PC-9 (cell line): ENCODE results near the gene ADAMTS3. TPM values are rescaled to one million over a fixed set of nuclear protein-coding genes. Genes with fewer than 3 reads are reported as not detected.

Experiments
- BruUV-seq: library from RNA; stranded (reverse); fragments of 400-500 nt; replicated peaks from 2 replicates; lab custom pipeline; 2021; lab: Mats Ljungman, UMichigan
- CTCF ChIA-PET: fragments of 300-600 bp; sonication (Branson Sonifier 250); formaldehyde crosslinking; loops from one replicate; lab custom pipeline; 2022; ENCODE audit warnings: antibody characterized with exemption; lab: Charles Lee
- POLR2A ChIA-PET: fragments of 300-600 bp; sonication (Branson Sonifier 250); formaldehyde crosslinking; loops from one replicate; lab custom pipeline; 2022; ENCODE audit warnings: antibody characterized with exemption; ENCODE audit not compliant: unreplicated experiment; lab: Charles Lee
- DNase-seq, 2 experiments: peaks; one replicate each; pipeline versions ENCODE4 v3.0.0 to v3.0.0-alpha.2; 2015 to 2022; ENCODE audit warnings: mixed read lengths in 1 of 2
- H2AFZ ChIP-seq: fragments of 200-600 bp; sonication (generic); 2 replicates; pipeline ENCODE4 v1.8.1; 2017; ENCODE audit warnings: antibody characterized with exemption
- H3F3A ChIP-seq: fragments of 200-600 bp; sonication (generic); 2 replicates; pipeline ENCODE4 v1.8.1; 2017; ENCODE audit warnings: antibody characterized with exemption, mild to moderate bottlenecking, low read depth; ENCODE audit not compliant: insufficient read depth
- H3K27ac ChIP-seq: fragments of 200-600 bp; sonication (generic); 2 replicates; pipeline ENCODE4 v1.6.1; 2016; ENCODE audit warnings: mixed run types
- H3K27me3 ChIP-seq: fragments of 200-600 bp; sonication (generic); 2 replicates; pipeline ENCODE4 v1.6.1; 2016; ENCODE audit warnings: low read depth, mixed run types; ENCODE audit not compliant: insufficient read depth
- H3K36me3 ChIP-seq: fragments of 200-600 bp; sonication (generic); 2 replicates; pipeline ENCODE4 v1.6.1; 2016; ENCODE audit warnings: low read depth, mixed run types
- H3K4me1 ChIP-seq: fragments of 200-600 bp; sonication (generic); replicated peaks from 2 replicates; pipeline ENCODE4 v1.6.1; 2016; ENCODE audit warnings: mixed run types; ENCODE audit not compliant: insufficient read depth
- H3K4me2 ChIP-seq: fragments of 200-600 bp; sonication (generic); 2 replicates; pipeline ENCODE4 v1.6.1; 2017; ENCODE audit warnings: mixed run types
- H3K4me3 ChIP-seq: fragments of 200-600 bp; sonication (generic); 2 replicates; pipeline ENCODE4 v1.6.1; 2016; ENCODE audit warnings: mixed run types
- H3K79me2 ChIP-seq: fragments of 200-600 bp; sonication (generic); 2 replicates; pipeline ENCODE4 v1.6.1; 2017; ENCODE audit warnings: low read depth, mixed run types
- H3K9me2 ChIP-seq: fragments of 200-600 bp; sonication (generic); 2 replicates; pipeline ENCODE4 v1.8.1; 2017; ENCODE audit warnings: mild to moderate bottlenecking; ENCODE audit not compliant: insufficient read depth
- H3K9me3 ChIP-seq: fragments of 200-600 bp; sonication (generic); 2 replicates; pipeline ENCODE4 v1.8.1; 2016; ENCODE audit warnings: low read depth; ENCODE audit not compliant: insufficient read depth
- H4K20me1 ChIP-seq: fragments of 200-600 bp; sonication (generic); 2 replicates; pipeline ENCODE4 v1.8.1; 2017; ENCODE audit not compliant: insufficient read depth
- EZH2 ChIP-seq: fragments of 200-600 bp; sonication (generic); IDR thresholded peaks from 2 replicates; pipeline ENCODE4 v1.8.0; 2017; ENCODE audit warnings: antibody characterized with exemption, low read depth
- intact Hi-C: fragments of 100-400 bp; cut with micrococcal nuclease; formaldehyde crosslinking; loops from one replicate; pipeline ENCODE4 v1.10.0; 2022; ENCODE audit not compliant: unreplicated experiment
- total RNA-seq: library from RNA; stranded (reverse); gene quantifications from 2 replicates; pipeline ENCODE4 v1.2.3, GENCODE V29; 2021
- TF ChIP-seq, protein P1 (sequence below): fragments of 200-600 bp; sonication (generic); conservative IDR thresholded peaks from 2 replicates; pipeline ENCODE4 v1.6.1; 2017; ENCODE audit warnings: mixed run types, antibody characterized with exemption, mild to moderate bottlenecking, moderate library complexity

ADAMTS3 gene
- total RNA-seq, 1 experiment from 2014 or later, result 0.76 TPM

- intact Hi-C loops, result loop anchor here (1.0 to 5.0 kb wide), 2 partner anchors 143 to 172 kb away; no protein-coding TSS in a partner anchor
- H3F3A ChIP-seq, result no peaks in the 10 kb centered on the region
- H3K36me3 ChIP-seq, result no peaks in the 10 kb centered on the region
- H4K20me1 ChIP-seq, result no peaks in the 10 kb centered on the region
- no peak overlapping the region for H2AFZ ChIP-seq
- no TSS peak for BruUV-seq
- no peak overlapping the region for H3K27ac ChIP-seq
- no peak for TF ChIP-seq EZH2
- TF ChIP-seq, protein P1, sequence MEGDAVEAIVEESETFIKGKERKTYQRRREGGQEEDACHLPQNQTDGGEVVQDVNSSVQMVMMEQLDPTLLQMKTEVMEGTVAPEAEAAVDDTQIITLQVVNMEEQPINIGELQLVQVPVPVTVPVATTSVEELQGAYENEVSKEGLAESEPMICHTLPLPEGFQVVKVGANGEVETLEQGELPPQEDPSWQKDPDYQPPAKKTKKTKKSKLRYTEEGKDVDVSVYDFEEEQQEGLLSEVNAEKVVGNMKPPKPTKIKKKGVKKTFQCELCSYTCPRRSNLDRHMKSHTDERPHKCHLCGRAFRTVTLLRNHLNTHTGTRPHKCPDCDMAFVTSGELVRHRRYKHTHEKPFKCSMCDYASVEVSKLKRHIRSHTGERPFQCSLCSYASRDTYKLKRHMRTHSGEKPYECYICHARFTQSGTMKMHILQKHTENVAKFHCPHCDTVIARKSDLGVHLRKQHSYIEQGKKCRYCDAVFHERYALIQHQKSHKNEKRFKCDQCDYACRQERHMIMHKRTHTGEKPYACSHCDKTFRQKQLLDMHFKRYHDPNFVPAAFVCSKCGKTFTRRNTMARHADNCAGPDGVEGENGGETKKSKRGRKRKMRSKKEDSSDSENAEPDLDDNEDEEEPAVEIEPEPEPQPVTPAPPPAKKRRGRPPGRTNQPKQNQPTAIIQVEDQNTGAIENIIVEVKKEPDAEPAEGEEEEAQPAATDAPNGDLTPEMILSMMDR, result peak; percentile 72
- H3K9me3 ChIP-seq, result no peaks in the 10 kb centered on the region
- H3K4me3 ChIP-seq, result no peak overlapping the region
- H3K79me2 ChIP-seq, result no peaks in the 10 kb centered on the region
- no peak overlapping the region for H3K4me2 ChIP-seq
- H3K9me2 ChIP-seq, result no peaks in the 10 kb centered on the region
- ChIA-PET POLR2A (no interaction called here), CTCF (no interaction called here)
- H3K4me1 ChIP-seq, result no peaks in the 10 kb centered on the region
- H3K27me3 ChIP-seq, result no peaks in the 10 kb centered on the region
- DNase-seq, result no peak
Measured at GRCh38 chr4:72468904-72469502, 100.0 kb downstream of the ADAMTS3 start.

DNA sequence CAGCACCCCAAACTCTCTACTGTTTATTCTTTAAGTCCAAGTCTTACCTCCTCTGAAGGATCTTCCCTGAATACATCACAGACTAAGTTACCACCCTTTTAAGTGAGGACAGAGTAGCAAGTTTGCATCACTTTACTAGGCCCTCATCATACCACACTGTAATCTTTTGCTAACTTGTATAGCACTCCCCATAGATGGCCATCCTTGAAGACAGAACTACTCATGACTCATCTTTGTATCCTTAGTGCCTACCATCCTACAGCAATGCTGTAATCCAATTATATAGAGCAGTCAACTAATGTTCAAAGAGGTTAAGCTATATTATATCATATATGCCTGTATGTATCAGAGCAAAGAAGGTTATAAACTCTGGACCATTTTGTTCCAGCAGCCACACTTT lies 101.4 kb downstream of the ADAMTS3 start:
- Histone ChIP-seq H3K79me2 (no peaks in the 10 kb centered on the region), H3F3A (no peaks in the 10 kb centered on the region), H4K20me1 (no peaks in the 10 kb centered on the region), H3K27me3 (no peaks in the 10 kb centered on the region), H3K9me3 (no peaks in the 10 kb centered on the region), H3K27ac (no peak overlapping the region), H3K4me1 (no peaks in the 10 kb centered on the region), H3K4me2 (no peak overlapping the region), H3K4me3 (no peak overlapping the region), H3K9me2 (no peaks in the 10 kb centered on the region), H2AFZ (no peak overlapping the region), H3K36me3 (no peaks in the 10 kb centered on the region)
- no peak for TF ChIP-seq EZH2
- TF ChIP-seq, protein P1, result no peak
- BruUV-seq, result no TSS peak
- no peak for DNase-seq
- POLR2A ChIA-PET, result no interaction called here
- intact Hi-C loops, result loop anchor here (5.0 kb wide), 1 partner anchor 170 kb away; no protein-coding TSS in a partner anchor
- CTCF ChIA-PET, result no interaction called here

GRCh38 chr4:72463724-72464123 lies 105.3 kb downstream of the ADAMTS3 start:
- H3K9me2 ChIP-seq, result no peaks in the 10 kb centered on the region
- H2AFZ ChIP-seq, result no peak overlapping the region
- ChIA-PET POLR2A (no interaction called here), CTCF (no interaction called here)
- H3K4me3 ChIP-seq, result no peak overlapping the region
- H3K27me3 ChIP-seq, result no peaks in the 10 kb centered on the region
- no TSS peak for BruUV-seq
- no peaks in the 10 kb centered on the region for H3K36me3 ChIP-seq
- no peaks in the 10 kb centered on the region for H4K20me1 ChIP-seq
- DNase-seq, result no peak
- H3F3A ChIP-seq, result no peaks in the 10 kb centered on the region
- TF ChIP-seq EZH2, result no peak
- TF ChIP-seq, protein P1, result no peak
- H3K9me3 ChIP-seq, result no peaks in the 10 kb centered on the region
- intact Hi-C loops, result no loop called here
- no peak overlapping the region for H3K4me2 ChIP-seq
- no peak overlapping the region for H3K27ac ChIP-seq
- H3K79me2 ChIP-seq, result no peaks in the 10 kb centered on the region
- H3K4me1 ChIP-seq, result no peaks in the 10 kb centered on the region
